ENCODE data around the gene USP13.

DNA sequence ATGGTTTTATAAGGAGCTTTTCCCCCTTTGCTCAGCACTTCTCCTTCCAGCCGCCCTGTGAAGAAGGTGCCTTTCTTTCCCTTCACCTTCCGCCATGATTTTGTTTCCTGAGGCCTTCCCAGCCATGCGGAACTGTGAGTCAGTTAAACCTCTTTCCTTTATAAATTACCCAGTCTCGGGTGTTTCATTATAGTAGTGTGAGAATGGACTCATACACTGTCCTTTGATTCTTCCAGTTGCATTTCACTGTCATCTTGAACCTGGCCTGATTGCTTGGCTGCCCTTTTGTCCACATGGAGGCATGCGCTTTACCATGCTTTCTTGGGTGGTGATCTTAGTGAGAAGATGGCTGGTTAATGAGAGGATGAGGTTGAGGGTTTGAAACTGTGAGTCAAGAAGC is 23.2 kb downstream of the USP13 start:
- TF ChIP-seq ZNF660 (CRISPR knock-in tag; IDR thresholded peaks at IDR 0.05; ENCODE audit: borderline replicate concordance, low read depth) (no peak), SRF (IDR thresholded peaks at IDR 0.05; ENCODE audit: low read depth, low read length) (no peak), SCMH1 (CRISPR knock-in tag; IDR thresholded peaks at IDR 0.05; ENCODE audit: borderline replicate concordance) (no peak), CTCF (CRISPR knock-in tag; IDR thresholded peaks at IDR 0.05) (no peak), JUNB (CRISPR knock-in tag; IDR thresholded peaks at IDR 0.05; ENCODE audit: borderline replicate concordance) (no peak), USF2 (IDR thresholded peaks at IDR 0.05; ENCODE audit: low read depth, low read length) (no peak), USF2 (CRISPR knock-in tag; IDR thresholded peaks at IDR 0.05; ENCODE audit: borderline replicate concordance) (no peak), TFAP4 (IDR thresholded peaks at IDR 0.05; ENCODE audit: borderline replicate concordance, low read depth) (no peak), TP53 (CRISPR knock-in tag; conservative IDR thresholded peaks at IDR 0.05) (no peak), DNMT1 (CRISPR knock-in tag; IDR thresholded peaks at IDR 0.05) (no peak), MYC (CRISPR knock-in tag; IDR thresholded peaks at IDR 0.05; ENCODE audit: borderline replicate concordance) (no peak), FOXJ3 (CRISPR knock-in tag; IDR thresholded peaks at IDR 0.05; ENCODE audit: borderline replicate concordance) (no peak), ZNF136 (CRISPR knock-in tag; IDR thresholded peaks at IDR 0.05; ENCODE audit: low read depth) (no peak), SMC3 (IDR thresholded peaks at IDR 0.05; ENCODE audit: low read length) (no peak)

Measured in HepG2 (cell line).